HepG2 (cell line): ENCODE data around the gene PSMD5.

ENCODE experiments used
- ERF ChIP-seq: IDR thresholded peaks from 2 replicates; pipeline ENCODE4 v1.6.1; 2018; ENCODE audit warnings: missing biosample characterization, missing genetic modification reagents
- GABPA ChIP-seq, 2 experiments: IDR thresholded peaks; 2 replicates each; pipeline ENCODE4 v1.6.1; 2011 to 2016; ENCODE audit warnings: low read depth in 2 of 2, low read length in 1 of 2, missing biosample characterization in 1 of 2, missing genetic modification characterization in 1 of 2
- SNAI1 ChIP-seq: sonication (generic); formaldehyde crosslinking; IDR thresholded peaks from 2 replicates; pipeline ENCODE4 v1.5.0; 2020; ENCODE audit warnings: mild to moderate bottlenecking, missing genetic modification reagents, borderline replicate concordance
- TF ChIP-seq, protein P1 (sequence below): sonication (generic); formaldehyde crosslinking; IDR thresholded peaks from 2 replicates; pipeline ENCODE4 v1.5.0; 2020; ENCODE audit warnings: mild to moderate bottlenecking, missing genetic modification reagents, moderate library complexity

- TF ChIP-seq ERF (no peak), SNAI1 (CRISPR knock-in tag) (no peak), GABPA (IDR thresholded peaks at IDR 0.05; ENCODE audit: low read depth, low read length) (no peak), GABPA (CRISPR knock-in tag; IDR thresholded peaks at IDR 0.05; ENCODE audit: low read depth) (no peak)
- TF ChIP-seq, protein P1, sequence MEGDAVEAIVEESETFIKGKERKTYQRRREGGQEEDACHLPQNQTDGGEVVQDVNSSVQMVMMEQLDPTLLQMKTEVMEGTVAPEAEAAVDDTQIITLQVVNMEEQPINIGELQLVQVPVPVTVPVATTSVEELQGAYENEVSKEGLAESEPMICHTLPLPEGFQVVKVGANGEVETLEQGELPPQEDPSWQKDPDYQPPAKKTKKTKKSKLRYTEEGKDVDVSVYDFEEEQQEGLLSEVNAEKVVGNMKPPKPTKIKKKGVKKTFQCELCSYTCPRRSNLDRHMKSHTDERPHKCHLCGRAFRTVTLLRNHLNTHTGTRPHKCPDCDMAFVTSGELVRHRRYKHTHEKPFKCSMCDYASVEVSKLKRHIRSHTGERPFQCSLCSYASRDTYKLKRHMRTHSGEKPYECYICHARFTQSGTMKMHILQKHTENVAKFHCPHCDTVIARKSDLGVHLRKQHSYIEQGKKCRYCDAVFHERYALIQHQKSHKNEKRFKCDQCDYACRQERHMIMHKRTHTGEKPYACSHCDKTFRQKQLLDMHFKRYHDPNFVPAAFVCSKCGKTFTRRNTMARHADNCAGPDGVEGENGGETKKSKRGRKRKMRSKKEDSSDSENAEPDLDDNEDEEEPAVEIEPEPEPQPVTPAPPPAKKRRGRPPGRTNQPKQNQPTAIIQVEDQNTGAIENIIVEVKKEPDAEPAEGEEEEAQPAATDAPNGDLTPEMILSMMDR: no peak
Observed at GRCh38 chr9:120850315-120850714, 7.6 kb upstream of the PSMD5 start.
